Right renal cortex interstitium (tissue), 3 donors: ENCODE data around the gene MC1R. TPM values are rescaled to one million over a fixed set of nuclear protein-coding genes. Genes with fewer than 3 reads are reported as not detected.
"Not testable (repeated sequence)": the region's sequence is repeated elsewhere in the genome, so short reads cannot be mapped to it uniquely, and the experiment has no call there.

Source experiments
- DNase-seq, 3 donors: peaks; one replicate each; pipeline ENCODE4 v3.0.0-alpha.2; 2013; ENCODE audit warnings: low read depth in 3 of 3, low spot score in 2 of 3
- polyA plus RNA-seq, 3 donors: library from polyadenylated mRNA; unstranded; fragments of 120-200 nt; gene quantifications; one replicate each; pipeline ENCODE4 v1.2.1, GENCODE V29; 2013; ENCODE audit not compliant: insufficient read length in 3 of 3

The MC1R gene
- polyA plus RNA-seq, 3 donors: 1.9 to 3.2 (median 3.1) TPM

DNA sequence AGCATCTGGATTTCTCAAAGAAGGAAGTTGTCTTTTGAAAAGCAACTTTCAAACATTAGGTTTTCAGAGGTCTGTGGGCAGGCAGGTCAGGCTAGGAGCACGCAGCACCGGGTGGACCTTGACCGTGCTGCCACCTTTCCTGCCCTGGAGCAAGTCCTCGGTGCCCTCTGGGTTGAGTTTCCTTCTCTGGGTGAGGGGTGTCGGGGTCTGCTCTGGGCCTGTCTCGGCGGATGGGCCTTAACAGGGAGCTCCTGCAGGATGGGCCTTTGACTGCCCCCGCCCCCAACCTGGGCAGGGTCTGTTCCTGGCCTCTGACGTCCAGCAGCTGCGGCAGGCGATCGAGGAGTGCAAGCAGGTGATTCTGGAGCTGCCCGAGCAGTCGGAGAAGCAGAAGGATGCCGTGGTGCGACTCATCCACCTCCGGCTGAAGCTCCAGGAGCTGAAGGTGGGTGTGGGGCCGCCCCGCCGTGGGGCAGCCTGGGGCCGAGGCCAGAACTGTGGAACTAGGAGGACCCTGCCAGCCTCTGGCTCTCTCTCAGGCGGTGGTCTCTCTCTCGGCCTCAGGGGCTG is 38.6 kb downstream of the MC1R start:
- no peak for DNase-seq

DNA sequence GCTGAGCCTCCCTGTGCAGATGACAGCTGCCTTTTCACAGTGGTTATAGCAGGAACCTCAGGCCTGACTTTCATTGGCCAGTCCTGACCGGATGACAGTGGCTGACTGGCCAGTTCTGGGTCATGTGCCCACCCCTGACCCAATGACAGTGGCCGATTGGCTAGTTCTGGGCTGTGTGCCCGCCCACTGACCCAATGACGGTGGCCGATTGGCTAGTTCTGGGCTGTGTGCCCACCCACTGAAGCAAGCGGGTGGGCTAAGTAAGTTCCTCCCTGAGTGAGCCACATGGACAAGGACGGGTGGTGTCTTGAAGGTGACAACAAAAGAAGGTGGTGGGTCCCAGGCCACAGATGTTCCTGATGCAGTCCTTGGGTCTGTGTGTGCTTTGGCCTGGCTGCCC is 39.4 kb downstream of the MC1R start:
- DNase-seq: no peak

DNA sequence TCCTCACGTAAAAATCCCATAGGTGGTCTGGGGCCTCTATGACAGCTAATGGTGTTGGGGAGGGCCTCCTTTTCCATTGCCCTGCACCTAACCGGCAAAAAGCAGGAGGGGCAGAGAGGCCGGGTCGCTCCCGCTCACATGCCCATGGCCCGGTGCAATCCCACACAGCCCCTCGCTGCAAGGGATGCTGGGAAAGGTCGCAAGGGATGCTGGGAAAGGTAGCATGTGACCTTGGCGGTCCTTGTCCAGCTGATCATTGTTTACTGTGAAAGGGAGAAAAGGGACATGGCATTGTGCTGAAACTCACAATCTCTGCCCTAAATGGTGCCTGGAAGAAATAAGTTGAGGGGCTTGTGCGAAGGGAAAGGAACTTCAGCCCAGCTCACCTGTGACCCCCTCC is 39.9 kb downstream of the MC1R start:
- DNase-seq: no peak

DNA sequence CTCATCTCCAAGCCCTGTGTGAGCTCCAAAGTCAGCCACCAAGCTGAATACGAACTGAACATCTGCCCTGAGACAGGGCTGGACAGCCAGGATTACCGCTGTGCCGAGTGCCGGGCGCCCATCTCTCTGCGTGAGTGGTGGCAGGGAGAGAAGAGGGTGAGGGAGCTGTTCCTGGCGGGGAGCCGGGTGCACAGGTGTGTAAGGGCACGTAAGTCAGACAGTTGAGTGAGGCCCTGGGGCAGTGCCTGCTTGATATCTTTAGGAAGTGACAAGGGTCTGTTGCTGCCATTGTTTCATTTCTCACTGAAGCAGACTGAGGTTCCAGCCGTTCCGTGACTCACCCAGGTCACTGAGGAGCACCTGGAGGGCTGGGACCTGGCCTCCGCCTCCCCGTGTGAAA is 42.3 kb downstream of the MC1R start:
- no peak for DNase-seq

DNA sequence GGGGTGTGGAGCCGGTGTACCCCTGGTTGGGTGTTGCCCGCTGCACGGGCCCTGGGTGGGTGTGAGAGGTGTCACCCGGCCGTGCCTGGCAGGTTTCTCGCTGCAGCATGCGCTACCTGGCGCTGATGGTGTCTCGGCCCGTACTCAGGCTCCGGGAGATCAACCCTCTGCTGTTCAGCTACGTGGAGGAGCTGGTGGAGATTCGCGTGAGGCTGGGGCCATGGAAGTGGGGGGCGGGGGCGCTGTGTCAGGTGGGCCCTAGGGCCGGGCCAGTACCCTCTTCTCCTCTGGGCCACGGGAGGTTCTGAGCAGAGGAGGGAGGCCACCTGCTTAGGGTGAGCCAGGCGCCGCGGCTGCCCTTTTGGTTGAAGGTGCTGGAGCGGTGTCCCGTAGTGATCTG is 43.3 kb downstream of the MC1R start:
- DNase-seq: no peak

DNA sequence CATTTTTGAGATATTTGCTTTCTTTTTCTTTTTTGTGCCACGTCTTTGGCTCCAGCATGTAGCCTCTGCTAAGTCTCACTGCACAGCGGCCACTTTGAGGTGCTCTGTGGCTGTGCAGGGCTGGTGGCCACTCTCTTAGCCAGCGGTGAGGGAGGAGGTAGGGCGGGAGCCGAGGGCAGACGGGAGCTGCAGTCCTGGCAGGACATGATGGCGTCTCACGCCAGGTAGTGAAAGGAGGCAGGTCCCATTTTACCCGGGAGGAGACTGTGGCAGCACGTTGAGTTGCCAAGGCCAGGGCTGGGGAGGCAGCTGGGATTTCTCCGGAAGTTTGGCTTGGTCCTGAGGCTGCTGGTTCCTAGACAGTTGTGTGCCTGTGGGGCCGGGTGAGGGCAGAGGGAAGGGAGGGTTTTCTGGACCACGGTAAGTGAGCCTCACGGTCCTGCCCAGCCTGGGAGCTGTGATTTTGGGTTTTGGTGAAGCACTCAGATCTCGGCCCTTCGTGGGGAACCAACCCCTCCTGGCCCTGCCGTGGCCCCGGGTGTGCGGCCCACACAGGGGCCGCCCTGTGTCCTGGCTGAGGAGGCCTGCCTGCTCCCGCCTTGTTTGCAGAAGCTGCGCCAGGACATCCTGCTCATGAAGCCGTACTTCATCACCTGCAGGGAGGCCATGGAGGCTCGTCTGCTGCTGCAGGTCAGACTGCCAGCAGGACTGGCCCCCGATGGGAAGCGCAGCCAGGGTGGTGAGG is 44.3 kb downstream of the MC1R start:
- no peak for DNase-seq

DNA sequence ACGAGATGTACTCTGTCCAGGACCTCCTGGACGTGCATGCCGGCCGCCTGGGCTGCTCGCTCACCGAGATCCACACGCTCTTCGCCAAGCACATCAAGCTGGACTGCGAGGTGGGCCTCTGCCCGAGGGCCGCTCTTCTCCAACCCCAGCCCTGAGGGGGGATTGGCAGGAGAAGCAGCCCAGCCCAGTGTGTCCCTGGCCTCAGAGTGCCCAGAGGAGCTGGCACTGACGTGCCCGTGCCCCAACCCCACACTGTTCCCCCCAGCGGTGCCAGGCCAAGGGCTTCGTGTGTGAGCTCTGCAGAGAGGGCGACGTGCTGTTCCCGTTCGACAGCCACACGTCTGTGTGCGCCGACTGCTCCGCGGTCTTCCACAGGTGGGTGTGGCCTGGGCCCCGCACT is 45.5 kb downstream of the MC1R start:
- DNase-seq: no peak

DNA sequence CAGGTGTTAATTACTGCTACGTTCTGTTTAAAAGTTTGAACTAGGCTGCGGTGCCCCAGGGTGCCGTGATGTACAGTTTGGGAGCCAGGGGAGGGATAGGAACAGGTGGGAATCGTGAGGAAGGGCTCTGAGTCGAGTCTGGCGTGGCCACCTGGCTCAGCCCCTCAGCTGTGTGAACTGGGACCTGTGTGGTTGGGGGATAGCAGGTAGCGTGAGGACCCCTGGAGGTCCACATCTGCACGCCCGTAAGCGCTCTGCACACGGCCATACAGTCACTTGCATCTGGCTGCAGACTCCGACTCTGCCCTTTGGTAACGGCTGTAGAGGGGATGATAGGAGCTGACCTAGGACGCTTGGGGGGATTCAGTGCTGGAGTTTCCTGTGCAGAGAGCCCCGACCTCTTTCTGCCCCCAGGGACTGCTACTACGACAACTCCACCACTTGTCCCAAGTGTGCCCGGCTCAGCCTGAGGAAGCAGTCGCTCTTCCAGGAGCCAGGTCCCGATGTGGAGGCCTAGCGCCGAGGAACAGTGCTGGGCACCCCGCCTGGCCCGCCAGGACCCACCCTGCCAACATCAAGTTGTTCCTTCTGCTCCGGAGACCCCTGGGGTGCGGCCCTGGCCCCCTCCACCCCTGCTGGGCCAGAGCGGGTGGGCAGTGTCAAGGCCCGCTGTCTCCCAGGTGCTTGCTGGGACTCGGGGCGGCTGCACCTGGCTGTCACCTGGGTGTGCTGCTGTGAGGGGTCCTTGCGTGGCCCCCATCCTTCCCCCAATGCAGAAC is 47.0 kb downstream of the MC1R start:
- DNase-seq: no peak

DNA sequence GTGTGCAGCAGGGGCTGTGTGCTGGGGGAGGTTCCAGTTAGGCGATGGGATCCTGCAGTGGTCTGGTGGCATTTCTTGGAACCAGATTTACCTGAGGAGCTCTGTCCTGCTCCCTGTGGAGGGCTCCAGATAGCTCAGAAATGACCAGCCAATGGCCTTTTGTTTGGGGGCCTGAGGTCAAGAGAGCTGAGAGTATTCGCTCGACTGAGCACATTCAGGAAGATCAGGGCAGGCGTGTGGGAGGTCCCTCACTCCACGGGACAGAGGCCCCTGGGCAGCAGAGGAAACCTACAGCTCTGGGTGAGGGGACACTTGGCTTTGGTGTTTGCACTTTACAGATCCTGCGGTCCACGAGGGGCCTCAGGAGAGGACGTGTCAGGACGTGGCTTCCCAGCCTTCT is 48.1 kb downstream of the MC1R start:
- DNase-seq: no peak

DNA sequence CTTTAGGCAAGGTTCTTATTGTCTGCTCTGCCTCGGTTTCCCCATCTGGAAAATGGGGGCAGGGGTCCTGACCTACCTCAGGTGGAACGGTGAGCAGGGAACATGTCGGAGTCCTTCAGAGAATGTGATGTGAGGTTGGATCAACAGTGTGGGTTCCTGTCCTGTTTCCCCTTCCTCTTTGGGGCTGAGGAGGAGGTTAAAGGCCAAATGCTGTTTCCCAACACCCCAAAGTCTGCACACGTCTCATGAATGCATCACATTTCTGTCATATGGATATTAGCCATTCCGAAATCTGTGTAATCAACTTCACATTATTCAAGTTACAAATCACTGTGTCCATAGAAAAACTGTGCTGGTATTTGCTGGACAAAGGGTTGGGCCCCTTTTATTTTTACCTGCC is 48.8 kb downstream of the MC1R start:
- not testable (repeated sequence) for DNase-seq

DNA sequence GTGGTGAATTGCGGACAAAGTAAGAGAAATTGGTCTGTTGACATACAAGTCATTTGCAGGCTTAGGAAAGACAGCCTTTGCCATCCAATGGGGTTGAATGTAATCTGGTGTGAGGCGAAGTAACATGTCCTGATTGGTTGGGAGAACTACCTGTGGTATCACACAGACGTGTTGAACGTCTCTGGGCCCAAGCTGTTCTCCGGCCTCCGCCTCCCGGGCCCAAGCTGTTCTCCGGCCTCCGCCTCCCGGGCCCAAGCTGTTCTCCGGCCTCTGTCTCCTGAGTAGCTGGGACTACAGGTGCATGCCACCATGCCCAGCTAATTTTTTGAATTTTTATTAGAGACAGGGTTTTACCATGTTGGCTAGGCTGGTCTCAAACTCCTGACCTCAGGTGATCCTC is 49.4 kb downstream of the MC1R start:
- DNase-seq: not testable (repeated sequence)

DNA sequence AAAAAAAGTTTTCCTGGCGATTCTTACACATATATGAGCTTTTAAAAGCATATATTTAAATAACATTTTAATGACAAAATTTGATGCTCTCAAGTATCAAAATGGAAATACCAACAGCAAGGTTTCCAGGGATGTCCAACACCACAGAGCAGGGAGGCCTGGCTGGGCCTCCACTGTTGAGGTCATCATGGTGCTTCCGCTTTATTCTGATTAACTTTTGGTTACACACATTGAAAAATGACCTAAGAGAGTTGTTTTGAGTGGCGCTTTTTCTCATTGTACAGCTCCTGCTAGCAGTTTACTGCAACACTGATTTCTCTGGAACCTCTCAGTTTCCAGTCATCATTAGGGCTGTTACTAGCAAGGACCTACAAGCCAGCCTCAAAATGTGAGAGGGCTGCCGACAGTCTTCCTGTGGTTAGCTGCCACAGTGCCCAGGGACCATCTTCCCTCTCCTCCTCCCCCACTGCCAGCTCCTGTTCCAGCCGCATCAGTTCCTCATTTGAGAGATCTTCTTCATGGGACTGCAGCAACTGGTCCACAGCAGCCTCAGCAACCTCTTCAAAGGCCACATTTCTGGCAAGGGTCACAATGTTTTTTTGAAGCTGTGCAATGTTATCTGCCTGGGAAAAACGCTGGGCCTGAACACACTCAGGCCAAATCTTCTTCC is 51.2 kb downstream of the MC1R start:
- no peak for DNase-seq

Other genes starting within 250 kb of the MC1R start
- gene CDK10, start 232.2 kb upstream of the MC1R start, polyA plus RNA-seq: 10 to 100 TPM; 79.6 to 97.3 (median 83.1) TPM
- gene SPATA2L, start 217.2 kb upstream of the MC1R start, polyA plus RNA-seq: 1 to 10 TPM; 4.7 to 5.7 (median 5.6) TPM
- 1 to 10 TPM; 7.5 to 9.3 (median 9.2) TPM for gene VPS9D1, start 198.0 kb upstream of the MC1R start, polyA plus RNA-seq
- 10 to 100 TPM; 19.0 to 22.6 (median 20.2) TPM for gene ZNF276, start 197.3 kb upstream of the MC1R start, polyA plus RNA-seq
- gene FANCA, start 102.2 kb upstream of the MC1R start, polyA plus RNA-seq: 10 to 100 TPM; 17.7 to 19.9 (median 18.7) TPM
- 10 to 100 TPM in 1 of 3 donors, 1 to 10 TPM in 2; 9.3 to 10.2 (median 9.5) TPM for gene SPIRE2, start 90.4 kb upstream of the MC1R start, polyA plus RNA-seq
- gene TCF25, start 45.3 kb upstream of the MC1R start, polyA plus RNA-seq: 100 to 1,000 TPM; 119 to 127 (median 127) TPM
- gene TUBB3, start 4.5 kb downstream of the MC1R start, polyA plus RNA-seq: 10 to 100 TPM in 1 of 3 donors, 1 to 10 TPM in 2; 6.4 to 10.3 (median 7.6) TPM
- gene DEF8, start 29.9 kb downstream of the MC1R start, polyA plus RNA-seq: 10 to 100 TPM; 34.4 to 35.5 (median 35.2) TPM
- gene DBNDD1, start 100.6 kb downstream of the MC1R start, polyA plus RNA-seq: 10 to 100 TPM in 1 of 3 donors, 1 to 10 TPM in 2; 8.9 to 11.0 (median 9.8) TPM
- gene PRDM7, start 158.5 kb downstream of the MC1R start, polyA plus RNA-seq: under 1 TPM; 0.11 to 0.22 (median 0.11) TPM